Body of pancreas (tissue), 4 donors: ENCODE data around the gene DNAJC3.

Experiments
- CTCF ChIP-seq, 7 experiments: fragments of 450-650 bp in 4 of 7; fragments of 200-600 bp in 3 of 7; sonication (generic) in 3 of 7; IDR thresholded peaks; one replicate each; pipeline ENCODE4 v1.5.1; 2016 to 2019; ENCODE audit warnings: antibody characterized with exemption in 7 of 7
- POLR2A ChIP-seq, 3 donors: fragments of 450-650 bp; IDR thresholded peaks; one replicate each; pipeline ENCODE4 v1.6.1; 2016; ENCODE audit warnings: antibody characterized with exemption in 3 of 3, mild to moderate bottlenecking in 2 of 3

GRCh38 chr13:95743192-95743591, 66.3 kb downstream of the DNAJC3 start:
- TF ChIP-seq CTCF (IDR thresholded peaks at IDR 0.05): no peak
- no peak for TF ChIP-seq POLR2A (IDR thresholded peaks at IDR 0.05)
